Measurements from ENCODE around the gene FGF2.
"Not testable (repeated sequence)": the region's sequence is repeated elsewhere in the genome, so short reads cannot be mapped to it uniquely, and the experiment has no call there.

The FGF2 gene

DNA sequence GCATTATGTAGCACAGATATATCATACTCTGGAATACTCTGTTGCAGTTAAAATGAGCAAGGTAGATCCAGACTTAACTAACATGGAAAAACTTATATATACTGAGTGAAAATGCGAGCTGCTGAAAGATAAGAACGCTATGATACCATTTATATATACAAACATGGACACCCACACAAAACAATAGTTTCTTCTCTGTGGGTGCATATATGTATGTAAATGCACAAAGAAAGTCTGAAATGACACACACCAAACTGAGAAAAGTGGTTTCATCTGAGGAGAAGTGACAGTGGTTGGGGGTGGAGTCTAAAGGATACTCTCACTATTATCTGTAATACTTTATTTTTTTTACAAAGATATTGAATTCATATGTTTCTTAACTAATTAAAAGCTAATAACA, 12.2 kb upstream of the FGF2 start:
- DNase-seq (ENCODE audit: low read depth), result no peak

DNA sequence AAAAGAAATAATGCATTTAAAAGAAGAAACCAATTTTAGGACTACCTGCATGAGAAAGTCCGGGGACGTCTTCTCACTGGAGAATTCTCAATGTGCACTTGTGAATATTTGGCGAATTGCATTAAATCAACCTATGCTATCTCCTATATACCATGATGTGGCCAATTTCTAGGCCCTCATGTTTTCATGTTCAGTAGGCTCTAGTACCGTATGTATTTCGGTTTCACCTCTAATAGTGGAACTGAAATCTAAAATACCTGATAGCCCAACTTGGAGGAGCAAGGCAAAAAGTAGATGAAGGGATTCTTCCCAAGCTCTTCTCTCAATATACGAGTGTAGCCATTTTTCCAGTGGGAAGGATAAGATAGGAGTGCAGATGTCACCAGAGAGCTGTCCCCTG, 11.4 kb upstream of the FGF2 start:
- DNase-seq (ENCODE audit: low read depth), result no peak

DNA sequence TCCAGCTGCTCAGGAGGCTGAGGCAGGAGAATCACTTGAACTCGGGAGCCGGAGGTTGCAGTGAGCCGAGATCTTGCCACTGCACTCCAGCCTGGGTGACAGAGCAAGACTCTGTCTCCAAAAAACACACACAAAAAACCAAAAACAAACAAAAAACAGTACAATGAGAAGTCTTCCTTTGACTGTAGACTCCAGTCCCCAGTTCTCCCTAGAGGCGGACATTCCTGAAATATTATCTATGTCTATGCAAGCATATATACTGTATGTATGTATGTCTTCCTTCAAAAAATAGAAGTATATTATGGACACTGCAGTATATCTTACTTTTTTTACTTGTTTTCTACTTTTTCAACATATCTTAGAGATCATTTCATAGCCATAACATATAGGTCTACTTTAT, 10.2 kb upstream of the FGF2 start:
- no peak for DNase-seq (ENCODE audit: low read depth)

DNA sequence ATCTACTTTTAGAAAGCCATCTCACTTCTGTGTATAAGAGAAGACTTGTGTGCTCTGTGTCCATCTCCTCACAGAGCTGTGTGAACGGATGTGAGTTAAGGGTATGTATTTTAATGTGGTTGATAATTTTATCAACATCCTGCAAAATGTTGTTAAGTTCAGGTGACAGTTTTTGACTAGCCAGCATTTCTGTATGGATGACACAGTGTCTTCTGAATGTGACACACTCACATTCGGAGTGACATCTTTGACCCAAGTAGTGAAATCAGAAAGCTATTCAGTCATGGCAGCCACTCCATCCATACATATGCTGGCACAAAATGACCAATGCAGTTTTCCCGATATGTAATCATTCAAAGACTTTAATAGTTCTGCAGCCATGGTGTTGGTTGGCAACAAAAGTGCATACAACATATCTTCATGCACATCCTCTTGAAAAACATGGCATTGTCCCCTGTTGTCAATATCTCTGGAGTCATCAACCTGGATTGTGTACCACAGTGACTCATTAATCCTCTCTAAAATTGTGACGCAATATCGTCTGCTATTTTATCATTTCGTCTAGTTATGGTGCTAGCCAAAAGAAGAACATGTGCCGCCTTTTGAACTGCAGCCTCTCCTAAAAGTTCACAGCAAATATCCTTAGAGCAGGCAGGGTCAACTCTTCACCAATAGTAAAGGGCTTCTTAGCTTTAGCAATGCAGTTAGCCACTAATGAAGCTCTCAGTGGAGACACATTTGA, 6.8 kb upstream of the FGF2 start:
- DNase-seq (ENCODE audit: low read depth), result no peak

DNA sequence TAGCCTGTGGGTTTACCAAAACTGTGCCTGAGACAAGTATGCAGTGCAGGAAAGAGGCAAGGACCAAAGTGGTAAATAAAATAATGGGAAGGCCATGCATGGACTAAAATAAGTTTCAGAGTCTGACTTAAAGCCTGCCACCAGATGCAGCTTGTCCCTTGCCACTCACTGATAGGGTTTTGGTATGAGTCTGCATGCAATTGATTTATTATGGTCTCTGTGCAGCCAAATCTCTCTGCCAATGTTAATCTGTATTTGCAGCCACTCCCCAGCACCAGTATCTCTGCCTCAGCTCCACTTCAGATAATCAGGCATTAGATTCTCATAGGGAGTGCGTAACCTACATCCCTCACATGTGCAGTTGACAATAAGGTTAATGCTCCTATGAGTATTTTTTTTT, 5.5 kb upstream of the FGF2 start:
- DNase-seq (ENCODE audit: low read depth), result no peak

DNA sequence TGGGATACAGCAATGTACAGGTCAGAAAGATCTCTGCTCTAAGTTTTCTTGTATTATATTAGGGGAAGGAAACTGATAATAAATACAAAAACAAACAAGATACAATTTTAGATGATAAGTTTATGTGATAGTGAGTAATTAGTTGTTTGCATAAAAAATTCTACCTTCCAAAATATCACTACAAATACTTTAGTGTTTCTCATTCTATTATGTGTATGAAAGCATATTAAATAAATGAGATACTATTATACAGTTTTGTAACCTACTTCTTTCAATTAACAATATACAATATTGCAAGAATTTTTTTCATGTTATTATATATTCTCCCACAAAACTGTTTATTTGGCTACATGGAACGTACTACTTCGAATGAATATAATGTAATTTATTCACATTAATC, 4.2 kb upstream of the FGF2 start:
- no peak for DNase-seq (ENCODE audit: low read depth)

DNA sequence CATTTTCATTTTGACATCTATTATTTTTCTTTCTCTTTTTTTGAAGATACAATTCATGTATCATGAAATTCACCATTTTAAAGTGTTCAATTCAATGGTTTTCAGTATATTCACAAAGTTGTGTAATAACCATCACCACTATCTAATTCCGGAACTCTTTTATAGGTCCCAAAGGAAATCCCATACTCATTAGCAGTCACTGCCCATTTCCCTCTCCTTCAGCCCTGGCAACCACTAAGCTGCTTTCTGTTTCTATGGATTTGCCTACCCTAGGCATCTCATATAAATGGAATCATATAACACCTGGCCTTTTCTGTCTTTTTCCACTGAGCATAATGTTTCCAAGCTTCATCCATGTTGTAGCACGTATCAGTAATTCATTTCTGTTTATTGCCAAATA, 3.2 kb upstream of the FGF2 start:
- DNase-seq (ENCODE audit: low read depth), result no peak

DNA sequence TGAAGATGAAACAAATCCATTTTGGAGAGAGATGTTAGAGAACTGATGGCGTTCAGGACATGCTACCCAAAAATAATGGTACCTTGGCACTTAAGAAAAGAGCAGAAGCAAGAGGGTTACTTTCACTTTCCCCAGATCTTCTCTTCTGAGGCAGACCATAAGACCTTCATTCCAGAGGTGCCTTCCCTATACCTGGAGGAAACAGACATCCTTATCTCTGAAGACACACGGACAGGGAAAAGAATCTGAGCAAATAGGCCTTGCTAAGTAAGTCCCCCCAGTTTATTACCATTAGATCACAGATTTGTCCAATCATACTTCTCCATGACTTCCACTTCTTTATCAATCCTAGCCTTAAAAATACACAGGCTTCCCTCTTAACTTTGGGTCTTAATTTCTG, 2.0 kb upstream of the FGF2 start:
- DNase-seq (ENCODE audit: low read depth), result no peak

DNA sequence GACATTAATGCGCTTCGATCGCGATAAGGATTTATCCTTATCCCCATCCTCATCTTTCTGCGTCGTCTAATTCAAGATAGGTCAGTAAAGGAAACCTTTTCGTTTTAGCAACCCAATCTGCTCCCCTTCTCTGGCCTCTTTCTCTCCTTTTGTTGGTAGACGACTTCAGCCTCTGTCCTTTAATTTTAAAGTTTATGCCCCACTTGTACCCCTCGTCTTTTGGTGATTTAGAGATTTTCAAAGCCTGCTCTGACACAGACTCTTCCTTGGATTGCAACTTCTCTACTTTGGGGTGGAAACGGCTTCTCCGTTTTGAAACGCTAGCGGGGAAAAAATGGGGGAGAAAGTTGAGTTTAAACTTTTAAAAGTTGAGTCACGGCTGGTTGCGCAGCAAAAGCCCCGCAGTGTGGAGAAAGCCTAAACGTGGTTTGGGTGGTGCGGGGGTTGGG, 528 bp upstream of the FGF2 start:
- no peak for DNase-seq (ENCODE audit: low read depth)

DNA sequence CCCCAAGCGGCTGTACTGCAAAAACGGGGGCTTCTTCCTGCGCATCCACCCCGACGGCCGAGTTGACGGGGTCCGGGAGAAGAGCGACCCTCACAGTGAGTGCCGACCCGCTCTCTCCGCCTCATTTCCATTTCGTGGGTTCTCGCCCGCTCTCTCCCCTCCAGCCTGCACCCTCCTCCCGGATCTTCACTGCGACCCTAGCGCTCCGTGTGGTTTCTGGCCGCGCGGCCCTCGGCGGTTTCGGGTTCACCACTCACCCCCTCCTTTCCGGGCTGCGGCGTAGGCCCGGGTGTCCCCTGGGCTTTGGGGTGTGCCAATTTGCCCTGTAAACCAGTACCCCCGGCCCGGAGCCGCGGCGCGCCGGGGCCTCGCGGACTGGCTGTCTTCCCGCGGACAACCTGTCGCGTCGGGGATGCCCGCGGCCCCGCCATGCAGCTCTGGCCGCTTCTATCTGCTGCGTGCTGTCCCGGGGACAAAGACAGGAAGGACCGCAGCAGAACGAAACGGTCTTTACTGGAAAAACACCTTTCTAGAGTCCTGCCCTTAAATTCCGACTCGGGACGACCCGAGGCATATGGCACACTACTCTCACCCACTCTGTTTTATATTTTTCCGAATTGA, 737 bp downstream of the FGF2 start:
- DNase-seq (ENCODE audit: low read depth), result no peak

DNA sequence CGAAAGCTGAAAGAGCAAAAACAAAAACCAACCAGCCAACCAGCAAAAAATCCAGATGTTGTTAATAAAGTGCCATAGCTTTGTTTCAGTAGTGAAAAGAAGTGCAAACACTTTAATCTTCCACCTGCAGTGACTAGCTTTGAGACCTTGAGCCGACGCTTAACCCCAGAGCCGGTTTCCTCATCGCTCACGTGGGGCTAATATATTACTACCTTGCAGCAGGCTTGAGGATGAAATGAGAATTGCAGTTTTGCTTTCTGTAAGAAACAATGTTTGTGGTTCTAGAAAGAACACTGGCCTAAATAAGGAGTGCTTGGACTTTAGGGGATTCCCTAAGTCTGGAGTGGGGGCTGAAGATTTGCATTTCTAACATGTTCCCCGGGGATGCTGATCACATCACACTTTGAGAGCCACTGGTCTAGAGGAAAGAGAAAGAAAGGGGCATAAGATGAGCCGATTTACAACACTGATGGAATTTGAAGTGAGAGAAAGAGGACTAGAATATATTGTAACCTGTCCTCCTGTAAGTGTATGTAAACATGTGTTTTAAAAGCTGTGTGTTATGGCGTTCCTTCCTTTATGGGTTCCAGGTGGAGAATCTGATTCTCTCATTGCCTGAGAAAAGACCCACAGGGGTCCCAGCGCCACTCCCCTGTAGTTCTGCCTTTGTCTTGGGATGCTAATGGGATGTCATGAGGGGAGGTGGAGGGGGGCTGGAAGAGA, 1.4 kb downstream of the FGF2 start:
- no peak for DNase-seq (ENCODE audit: low read depth)

DNA sequence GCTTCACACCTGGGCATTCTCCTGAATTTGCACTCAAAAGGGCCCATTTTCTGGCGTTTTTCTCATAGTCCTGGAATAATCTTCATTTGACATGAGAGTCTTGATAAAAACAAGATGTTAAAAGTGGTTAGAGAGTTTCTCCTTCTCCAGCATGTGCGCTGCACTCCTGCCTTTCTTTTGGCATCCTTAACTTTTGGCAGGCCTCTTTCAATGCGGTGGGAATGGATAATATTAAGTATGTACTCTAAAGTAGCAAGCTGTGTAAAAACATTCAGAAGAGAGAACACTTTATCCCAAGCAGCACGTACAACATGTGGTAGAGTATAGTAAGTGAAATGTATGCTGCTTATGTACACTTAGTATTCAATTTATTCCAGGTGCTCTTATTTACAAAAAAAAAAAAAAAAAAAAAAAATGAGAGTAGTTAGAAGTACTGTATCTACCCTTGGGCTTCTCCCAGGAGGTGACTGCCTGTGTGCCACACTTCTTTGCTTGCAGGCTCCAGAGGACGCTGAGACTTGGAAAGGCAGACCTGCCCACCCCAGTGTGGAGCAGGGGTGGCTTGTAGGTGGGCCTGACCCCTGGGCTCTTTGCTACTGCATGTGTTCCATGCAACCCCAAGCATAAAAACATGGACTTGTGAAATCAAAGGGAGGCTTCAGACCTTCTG, 3.9 kb downstream of the FGF2 start:
- no peak for DNase-seq (ENCODE audit: low read depth)

DNA sequence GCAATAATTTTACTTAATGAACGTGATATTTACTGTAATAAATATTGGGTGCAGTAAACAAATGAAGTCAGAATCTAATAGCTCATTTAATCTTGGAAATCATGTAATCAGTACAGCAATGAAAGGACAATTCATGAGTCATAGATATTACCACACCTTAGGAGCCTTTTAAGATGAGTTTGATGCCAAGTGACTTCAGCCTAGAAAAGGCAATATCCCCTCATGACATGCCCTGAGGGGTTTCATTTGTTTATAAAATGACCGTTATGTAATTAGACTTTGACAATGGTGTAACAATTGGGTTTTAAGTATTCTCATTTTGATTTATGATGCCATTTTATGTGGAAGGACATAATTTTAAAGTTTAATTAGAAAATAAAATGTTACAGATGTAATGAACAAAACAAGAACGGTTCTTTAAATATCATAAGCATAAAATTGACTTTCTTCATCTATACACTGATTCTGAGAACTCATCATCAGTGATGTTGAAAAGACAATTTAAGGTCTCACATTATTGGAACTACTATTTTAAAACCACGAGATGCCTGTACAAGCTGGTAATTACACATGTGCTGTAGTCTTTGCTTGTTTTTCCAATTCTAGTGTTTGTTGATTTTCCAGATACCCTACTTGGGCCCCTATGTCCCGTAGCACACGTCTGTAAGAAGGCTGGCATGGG, 5.0 kb downstream of the FGF2 start:
- no peak for DNase-seq (ENCODE audit: low read depth)

DNA sequence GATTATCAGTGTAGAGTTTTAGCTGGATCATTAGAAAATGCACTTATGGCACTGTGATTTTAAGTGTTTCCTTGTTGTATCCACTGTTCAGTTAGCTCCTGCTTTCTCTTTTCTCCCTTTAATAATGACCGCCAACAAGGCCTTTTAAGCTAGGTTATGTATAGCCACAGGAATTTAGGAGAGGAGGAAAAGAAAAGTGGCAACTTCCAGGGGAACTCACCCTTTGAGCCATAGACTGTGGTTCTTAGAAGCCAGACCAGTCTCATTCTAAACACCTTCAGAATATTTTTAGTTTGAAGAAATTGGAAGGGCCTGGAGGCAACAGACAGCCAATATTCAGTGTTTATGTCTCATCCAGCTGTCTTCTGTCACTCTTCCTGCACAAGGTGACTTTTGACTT, 6.1 kb downstream of the FGF2 start:
- no peak for DNase-seq (ENCODE audit: low read depth)

DNA sequence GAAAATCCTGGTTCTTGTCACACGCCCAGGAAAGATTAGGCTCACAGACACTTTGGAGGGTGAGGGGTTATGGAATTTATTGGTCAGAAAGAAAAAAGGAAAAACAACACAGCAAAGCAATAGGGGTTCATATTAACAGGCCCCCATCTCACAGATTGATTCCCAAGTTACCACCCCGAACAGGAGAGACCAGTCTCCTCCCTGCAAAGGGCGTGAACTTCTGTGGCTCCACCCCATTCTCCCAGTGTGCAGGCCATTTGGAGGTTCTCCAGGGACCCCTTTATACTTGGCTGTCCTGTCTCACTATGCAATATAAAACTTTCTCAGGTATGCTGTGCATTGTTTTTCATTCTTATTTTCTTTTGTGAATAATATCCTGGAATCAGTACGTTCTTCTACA, 7.4 kb downstream of the FGF2 start:
- no peak for DNase-seq (ENCODE audit: low read depth)

DNA sequence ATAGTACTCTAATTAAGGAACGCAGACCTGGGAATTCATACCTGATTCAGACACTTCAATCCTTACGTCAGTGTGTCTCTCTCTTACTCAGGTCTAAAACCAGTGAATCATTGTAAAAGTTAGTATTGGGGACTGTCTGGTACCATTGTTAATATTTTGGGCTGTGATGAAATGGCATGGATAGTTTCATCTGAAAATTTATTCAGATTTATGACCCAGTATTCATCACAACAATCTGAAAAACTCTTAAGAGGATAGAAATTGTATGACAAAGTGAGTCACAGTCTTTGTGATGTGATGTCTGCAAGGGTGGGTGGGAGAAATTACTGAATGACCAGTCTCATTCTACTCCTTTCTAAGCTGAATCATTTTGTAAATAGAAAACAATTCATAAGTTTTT, 10.3 kb downstream of the FGF2 start:
- DNase-seq (ENCODE audit: low read depth), result no peak

DNA sequence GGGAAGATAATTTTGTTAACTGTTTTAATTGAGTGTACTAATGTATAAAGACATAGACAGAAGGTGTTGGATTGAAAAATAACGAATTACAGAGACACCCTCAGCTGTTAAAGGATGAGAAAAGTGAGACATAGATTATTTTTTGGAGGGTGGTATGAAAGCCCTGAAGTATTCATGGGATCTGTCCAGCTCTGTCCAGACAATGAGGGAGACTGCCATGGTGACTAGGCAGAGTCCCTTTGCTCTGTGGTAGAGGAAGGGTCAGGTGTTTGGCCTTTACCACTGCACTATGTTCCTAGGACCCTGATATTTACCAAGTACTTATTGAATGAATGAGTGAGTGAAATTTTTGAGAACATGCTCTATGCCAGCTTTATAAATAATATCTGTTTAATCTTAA, 11.4 kb downstream of the FGF2 start:
- no peak for DNase-seq (ENCODE audit: low read depth)

DNA sequence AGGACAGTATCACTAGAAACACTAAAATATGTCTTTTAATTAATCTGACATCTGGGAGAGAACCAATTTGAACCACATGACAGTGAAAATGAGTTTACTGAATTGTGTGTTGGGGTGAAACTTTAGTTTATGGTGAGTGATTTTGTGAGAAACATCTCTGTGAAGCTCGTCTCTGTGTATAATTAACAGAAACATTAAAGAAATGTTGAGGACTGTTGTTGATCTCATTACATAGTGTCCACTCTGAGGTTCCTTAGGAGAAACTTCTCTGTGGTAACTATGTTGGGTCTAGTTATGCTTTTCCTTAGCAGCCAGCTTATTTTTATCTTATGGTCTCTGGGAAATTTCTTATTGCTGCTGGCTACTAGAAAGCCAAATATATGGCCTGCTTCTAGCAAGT, 15.8 kb downstream of the FGF2 start:
- no peak for DNase-seq (ENCODE audit: low read depth)

DNA sequence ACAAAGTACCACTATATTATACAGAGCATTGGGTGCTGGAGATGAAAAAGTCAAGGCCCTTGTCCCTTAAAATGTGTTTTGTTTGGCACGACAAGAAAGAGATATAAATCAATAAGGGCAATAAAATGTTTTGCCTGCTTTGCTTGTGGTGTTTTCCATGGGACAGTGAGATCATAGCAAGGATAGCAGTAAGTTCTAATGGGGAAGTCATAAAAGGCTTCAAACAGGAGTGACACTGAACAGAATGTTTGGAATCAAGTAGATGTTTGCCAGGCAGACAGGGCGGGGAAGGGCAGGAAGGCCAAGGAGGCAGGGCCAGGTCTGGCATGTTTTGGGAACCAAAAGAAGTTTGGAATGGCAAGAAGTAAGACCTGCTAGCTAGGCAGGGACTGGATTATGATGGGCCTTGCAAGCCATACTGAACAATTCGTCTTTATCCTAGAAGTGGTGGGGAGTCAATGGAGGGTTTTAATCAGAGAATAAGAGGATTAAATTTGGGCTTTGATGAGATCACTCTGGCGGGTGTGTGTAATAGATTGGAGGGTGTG, 16.4 kb downstream of the FGF2 start:
- DNase-seq (ENCODE audit: low read depth), result no peak

DNA sequence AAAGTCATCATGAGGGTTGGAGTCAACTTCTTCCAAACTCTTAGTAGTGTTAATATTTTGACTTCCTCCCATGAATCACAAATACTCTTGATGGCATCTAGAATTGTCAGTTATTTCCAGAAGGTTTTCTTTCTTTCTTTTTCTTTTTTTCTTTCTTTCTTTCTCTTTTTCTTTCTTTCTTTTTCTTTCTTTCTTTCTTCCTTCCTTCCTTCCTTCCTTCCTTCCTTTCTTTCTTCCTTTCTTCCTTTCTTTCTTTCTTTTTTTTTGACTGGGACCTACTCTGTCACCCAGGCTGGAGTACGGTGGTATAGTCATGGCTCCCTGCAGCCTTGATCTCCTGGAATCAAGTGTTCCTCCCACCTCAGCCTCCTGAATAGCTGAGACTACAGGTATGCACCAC, 17.8 kb downstream of the FGF2 start:
- not testable (repeated sequence) for DNase-seq (ENCODE audit: low read depth)

DNA sequence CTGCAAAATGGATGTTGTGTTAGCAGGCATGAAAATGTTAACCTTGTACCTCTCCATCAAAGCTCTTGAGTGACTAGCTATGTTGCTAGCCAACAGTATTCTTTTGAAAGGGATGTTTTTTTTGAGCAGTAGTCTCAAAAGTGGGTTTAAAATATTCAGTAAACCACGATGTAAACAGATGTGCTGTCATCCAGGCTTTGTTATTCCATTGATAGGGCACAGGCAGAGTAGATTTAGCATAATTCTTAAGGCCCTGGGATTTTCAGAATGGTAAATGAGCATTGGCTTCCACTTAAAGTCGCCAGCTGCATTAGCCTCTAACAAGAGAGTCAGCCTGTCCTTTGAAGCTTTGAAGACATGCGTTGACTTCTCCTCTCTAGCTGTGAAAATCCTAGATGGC, 18.4 kb downstream of the FGF2 start:
- no peak for DNase-seq (ENCODE audit: low read depth)

DNA sequence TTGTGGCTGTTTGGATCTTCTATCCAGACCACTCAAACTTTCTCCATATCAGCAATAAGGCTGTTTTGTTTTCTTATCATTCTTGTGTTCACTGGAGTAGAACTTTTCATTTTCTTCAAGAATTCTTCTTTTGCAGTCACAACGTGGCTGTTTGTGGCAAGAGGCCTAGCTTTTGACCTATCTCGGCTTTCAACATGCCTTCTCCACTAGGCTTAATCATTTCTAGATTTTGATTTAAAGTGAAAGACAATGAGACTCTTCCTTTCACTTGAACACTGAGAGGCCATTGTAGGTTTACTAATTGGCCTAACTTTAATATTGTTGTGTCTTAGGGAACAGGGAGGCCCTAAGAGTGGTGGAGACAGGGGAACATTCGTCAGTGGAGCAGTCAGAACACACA, 19.1 kb downstream of the FGF2 start:
- DNase-seq (ENCODE audit: low read depth), result no peak
